ENCODE measurements around the gene YWHAH.

DNA sequence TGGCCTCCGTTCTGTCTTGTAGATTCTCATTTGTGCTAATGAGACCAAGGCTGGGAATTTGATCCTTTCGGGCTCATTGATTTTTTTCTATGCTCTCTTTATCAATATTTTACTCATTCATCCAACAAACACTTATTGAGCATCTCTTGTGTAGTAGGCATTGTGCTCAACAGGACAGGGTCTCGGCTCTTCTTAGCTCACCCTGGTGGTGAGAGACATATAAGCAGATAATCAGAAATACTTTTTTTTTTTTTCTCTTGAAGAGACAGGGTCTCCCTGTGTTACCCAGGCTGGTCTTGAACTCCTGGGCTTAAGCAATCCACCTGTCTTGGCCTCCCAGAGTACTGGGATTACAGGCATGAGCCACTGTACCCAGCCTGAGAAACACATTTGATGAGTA is 50.7 kb downstream of the YWHAH start:
- no peak for TF ChIP-seq EZH2 (IDR thresholded peaks at IDR 0.05; ENCODE audit: borderline replicate concordance)
- TF ChIP-seq, protein P1, sequence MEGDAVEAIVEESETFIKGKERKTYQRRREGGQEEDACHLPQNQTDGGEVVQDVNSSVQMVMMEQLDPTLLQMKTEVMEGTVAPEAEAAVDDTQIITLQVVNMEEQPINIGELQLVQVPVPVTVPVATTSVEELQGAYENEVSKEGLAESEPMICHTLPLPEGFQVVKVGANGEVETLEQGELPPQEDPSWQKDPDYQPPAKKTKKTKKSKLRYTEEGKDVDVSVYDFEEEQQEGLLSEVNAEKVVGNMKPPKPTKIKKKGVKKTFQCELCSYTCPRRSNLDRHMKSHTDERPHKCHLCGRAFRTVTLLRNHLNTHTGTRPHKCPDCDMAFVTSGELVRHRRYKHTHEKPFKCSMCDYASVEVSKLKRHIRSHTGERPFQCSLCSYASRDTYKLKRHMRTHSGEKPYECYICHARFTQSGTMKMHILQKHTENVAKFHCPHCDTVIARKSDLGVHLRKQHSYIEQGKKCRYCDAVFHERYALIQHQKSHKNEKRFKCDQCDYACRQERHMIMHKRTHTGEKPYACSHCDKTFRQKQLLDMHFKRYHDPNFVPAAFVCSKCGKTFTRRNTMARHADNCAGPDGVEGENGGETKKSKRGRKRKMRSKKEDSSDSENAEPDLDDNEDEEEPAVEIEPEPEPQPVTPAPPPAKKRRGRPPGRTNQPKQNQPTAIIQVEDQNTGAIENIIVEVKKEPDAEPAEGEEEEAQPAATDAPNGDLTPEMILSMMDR (IDR thresholded peaks at IDR 0.05; ENCODE audit: poor library complexity) = no peak
- no peak for TF ChIP-seq EZH2phosphoT487 (IDR thresholded peaks at IDR 0.05; ENCODE audit: low read depth, severe bottlenecking, unreplicated experiment)
